SK-N-MC (cell line): ENCODE results near the gene GAPT.

ENCODE experiments used
- EZH2 ChIP-seq: fragments of 200-600 bp; sonication (generic); IDR thresholded peaks from one replicate; pipeline ENCODE4 v1.6.1; 2017; ENCODE audit warnings: antibody characterized with exemption
- FOXP2 ChIP-seq: optimal IDR thresholded peaks from 2 replicates; pipeline ENCODE3; 2011; ENCODE audit warnings: mild to moderate bottlenecking, moderate library complexity; ENCODE audit not compliant: insufficient read depth; ENCODE audit errors: extremely low read length, control extremely low read depth
- POLR2AphosphoS5 ChIP-seq: IDR thresholded peaks from 2 replicates; pipeline ENCODE4 v1.6.1; 2012; ENCODE audit warnings: mild to moderate bottlenecking, low read depth, low read length, borderline replicate concordance

DNA sequence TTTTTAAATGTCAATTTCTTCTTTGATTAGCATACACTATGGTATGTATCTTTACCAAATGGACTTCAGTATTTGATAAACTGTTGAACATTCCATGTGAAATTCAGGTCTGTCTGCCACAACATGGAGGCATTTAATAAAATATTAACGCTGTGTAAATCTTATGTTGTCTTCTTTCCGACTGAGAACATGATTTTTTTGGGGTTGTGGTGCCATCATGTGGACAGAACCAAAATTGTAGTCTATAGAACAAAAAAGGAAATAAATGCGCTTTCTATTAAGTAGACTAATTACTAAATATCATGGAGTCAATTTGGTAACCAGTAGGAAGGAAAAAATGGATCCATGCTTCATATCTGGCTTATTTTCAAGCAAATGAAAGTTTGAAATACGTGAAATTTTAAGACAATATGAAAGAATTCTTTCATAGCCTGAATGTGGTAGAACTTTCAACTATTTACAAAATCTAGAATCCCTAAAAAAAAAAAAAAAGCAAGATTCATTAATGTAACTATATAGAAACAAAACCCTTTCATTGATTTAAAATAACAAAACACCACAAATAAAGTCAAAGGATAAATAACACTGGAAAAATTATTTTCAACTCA is 28.5 kb upstream of the GAPT start:
- TF ChIP-seq EZH2: no peak
- no peak for TF ChIP-seq POLR2AphosphoS5
- no peak for TF ChIP-seq FOXP2
